GM18519 (cell line): Measurements from ENCODE around the gene MRNIP.

ENCODE experiments used
- ATAC-seq: cut with Tn5 transposase; IDR thresholded peaks from one replicate; pipeline ENCODE4 v1.9.1; 2021; ENCODE audit warnings: mild to moderate bottlenecking, moderate library complexity; ENCODE audit not compliant: unreplicated experiment, low FRiP score

MRNIP gene

GRCh38 chr5:179812135-179812825, 46.3 kb downstream of the MRNIP start:
- no peak for ATAC-seq

DNA sequence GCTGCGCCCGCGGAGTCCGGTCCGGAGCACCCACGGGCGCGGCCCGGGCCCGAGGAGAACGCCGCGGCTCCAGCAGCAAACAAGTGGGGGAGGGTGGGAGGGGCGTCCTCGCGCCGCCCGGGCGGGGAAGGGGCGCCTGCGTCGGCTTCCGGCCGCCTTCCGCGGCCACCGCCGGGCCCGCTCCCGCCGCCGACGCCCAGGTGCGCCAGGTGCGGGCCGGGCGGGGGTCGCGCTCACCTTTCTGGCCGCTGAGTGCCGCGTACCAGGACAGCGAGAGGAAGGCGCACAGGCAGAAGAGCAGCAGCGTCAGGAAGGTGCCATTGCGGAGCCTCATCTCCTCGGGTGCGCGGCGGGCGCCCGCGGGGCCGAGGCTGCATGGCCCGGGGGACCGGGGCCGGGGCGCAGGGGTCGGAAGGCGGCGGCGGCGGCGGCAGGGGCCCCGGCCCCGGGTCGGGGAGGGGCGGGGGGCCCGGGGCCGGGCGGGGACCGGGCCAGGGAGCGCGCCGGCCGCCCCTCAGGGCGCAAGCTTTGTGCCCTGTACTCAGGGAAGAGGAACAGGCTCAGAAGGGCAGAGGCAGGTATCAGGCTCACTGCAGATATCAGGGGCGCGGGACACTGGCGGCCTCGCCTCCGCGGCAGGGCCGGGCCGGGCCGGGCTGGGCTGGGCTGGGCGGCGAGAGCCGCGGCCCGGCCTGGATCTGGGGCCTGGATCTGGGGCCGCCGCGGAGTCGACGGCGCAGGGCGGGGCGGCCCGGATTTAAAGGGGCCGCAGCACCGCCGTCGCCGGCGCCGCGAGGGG, 52.2 kb downstream of the MRNIP start, which contains the start of gene MGAT4B:
Gene MGAT4B (minus strand): TSS at position 617 of the 799 bp plus-strand sequence. CDS start 283 bp downstream, at position 334.
- no peak for ATAC-seq

DNA sequence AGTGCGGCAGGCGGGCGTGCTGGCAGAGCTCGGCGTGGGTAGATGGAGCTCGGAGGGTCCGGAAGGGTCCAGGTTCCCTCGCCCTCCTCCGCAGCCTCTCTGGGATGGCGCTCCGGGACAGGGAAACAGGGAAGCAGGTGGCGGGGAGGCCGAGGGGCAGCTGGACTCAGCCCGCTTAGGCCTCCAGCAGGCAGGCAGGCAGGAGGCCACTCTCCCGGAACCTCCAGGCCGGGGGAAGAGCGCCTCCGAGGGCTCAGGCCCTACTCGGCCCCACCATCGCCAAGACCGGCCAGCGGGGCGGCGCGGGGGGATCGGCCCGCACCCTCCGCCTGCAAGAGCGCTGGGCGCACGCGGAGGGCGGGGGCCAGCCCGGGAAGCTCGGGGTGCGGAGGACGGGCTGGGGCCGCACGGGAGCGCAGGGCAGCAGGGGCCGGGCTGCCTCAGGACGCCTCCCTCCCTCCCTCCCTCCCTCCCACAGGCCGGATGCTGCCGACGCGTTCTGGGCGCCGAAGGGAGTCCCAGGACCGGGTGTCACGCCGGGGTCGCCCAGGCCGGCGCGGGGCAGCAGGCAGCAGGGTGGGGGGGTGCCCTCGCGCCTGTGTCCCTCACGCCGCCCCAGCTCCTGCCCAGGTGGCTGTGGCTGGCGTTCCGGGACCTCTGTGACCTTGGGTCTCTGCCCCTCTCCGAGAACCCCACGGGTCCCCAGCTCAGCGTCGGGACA, 52.9 kb downstream of the MRNIP start:
- ATAC-seq: no peak

GRCh38 chr5:179805070-179805528, 53.5 kb downstream of the MRNIP start:
- no peak for ATAC-seq

DNA sequence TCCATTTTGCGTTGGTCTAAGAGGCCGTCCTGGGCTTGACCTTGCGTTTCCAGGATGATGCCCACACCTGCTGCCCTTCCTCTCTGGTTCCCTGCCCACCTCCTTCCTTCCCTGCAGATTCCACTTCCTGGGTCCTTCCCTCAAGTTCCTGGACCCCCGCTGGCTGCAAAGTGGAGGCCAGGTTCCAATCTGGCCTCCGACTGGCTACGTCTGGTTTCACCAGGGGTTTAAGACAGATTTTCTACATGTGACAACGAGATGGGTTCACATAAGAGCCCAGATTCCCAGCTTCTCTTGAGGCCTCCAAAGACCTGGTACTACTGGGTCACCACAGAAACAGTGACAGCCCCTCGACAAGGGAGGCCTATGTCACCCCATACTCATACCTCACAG, 54.1 kb downstream of the MRNIP start:
- ATAC-seq: no peak

- no peak for ATAC-seq
These were observed 54.7 kb downstream of the MRNIP start for GRCh38 chr5:179803651-179804554.

DNA sequence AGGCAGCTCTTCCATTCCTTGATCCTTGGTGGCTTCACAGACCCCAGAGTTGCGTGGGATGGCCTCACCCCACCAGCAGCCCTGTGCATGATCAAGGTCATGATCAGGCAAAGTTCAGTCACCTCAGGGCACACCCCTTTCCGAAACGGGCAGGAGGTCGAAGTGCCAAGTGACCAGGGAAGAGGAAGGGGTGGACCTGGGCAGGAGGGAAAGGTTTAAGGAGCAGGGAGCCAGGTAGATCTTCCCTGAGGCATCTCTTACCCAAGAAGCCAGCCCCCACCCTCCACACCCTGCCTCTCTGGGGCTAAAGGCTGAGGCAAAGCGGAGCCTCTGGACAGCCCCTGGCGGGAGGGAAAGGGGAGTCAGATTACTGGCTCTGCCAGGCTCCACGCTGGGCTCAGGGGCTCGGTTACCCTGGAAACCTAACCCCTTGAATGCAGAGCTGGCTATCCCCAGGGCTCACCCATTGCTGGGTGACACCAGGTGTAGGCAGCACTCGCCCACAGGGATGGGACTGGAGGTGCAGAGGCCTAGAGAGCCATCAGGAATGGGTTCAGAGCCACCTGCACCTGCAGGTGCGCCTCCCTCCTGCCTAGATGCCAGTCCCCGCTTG, 55.6 kb downstream of the MRNIP start:
- no peak for ATAC-seq

DNA sequence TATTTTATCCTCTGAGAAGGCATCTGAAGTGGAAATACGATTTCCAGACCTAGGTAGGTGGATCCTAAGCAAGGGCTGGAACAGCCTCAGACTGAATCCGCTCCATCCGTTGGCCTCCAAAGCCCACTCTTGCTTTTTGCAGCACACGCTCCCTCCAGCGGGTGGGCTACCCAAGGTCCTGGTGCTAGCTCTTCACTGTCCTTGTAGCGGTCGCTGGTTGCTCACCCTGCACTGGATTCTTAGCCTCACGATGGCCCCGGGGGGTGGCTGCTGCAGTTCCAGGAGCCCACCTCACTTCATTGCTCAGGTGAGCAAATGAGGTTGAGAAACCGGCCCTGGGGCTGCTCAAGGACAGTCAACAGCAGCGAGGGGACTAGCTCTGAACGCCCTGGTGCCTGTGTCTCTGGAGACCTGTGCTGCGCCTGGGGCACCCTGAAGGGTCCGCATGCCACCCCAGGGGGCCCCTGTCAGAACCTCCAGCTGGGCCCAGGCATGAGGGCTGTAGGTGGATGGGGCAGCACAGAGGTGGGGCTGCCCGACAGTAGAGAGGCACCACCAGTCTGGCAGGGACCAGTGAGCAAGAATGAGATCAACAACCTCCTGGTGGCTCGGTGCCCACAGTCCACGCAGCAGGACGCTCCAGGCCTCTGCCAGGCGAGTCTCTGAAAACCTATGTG, 56.3 kb downstream of the MRNIP start:
- ATAC-seq: no peak

- no peak for ATAC-seq
These were observed 57.1 kb downstream of the MRNIP start for GRCh38 chr5:179801304-179802206.

DNA sequence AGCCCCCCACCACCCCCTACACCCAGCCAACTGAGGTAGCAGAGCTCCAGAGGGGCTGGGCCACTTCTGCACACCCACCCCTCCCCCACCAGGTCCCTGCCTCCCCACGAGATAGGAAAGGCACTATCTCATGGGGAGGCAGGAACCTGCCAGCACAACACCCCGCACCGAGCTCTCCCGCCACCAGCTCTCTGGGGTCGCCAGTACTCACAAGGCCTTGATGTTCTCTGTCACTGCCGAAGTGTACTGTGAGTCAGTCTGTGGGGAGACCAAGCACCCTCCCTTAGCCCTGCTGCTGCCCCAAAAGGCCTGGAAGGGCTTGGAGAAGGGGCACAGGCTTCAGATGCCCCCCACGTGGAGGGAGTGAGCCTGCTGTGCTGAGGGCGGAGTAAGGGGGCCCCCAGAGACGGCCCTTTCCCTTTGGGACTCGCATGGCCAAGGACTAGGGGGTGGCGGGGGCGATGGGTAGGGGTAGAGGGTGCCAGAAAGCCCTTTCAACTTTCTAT, 57.9 kb downstream of the MRNIP start:
- no peak for ATAC-seq

GRCh38 chr5:179800071-179800695, 58.4 kb downstream of the MRNIP start:
- no peak for ATAC-seq

GRCh38 chr5:179799644-179799973, 59.0 kb downstream of the MRNIP start:
- ATAC-seq: no peak

DNA sequence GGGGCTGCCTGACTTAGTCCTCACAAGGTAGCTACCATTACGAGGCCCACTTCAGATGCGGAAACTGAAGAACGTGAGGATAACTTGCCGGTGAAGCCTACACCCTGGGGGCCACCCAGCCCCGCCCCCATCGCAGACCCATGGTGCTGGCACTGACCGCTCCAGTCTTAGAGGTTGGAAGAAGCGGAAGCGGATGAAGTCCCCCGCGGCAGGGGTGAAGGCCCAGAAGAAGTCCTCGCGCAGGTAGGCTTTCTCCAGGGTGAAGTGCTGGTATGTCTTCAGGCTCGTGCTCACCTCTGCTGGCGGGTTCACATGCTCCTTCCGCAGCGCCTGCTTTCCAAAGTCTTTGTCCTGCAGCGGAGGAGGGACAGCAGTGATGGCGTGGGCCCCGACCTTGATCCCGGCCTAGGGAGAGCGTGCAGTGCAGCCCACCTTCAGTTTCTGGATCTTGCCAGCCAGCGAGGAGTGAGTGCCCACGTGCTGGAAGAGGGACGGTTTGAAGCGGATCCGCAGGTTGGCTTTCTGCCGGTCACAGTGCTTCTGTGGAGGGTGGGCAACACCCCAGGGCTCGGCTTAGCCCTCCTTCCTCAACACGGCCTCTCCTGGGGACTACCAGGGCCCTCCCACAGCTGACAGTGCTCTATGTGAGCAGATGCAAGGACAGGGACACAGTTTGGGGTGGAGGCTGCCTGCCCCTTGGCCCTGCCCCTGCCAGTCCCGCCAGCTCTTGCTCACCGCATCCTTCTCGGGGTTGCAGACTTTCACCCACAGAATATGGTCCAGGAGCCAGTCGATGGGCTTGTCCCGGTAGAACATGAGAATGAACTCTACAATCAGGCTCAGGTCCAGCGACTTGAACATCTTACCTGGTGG, 59.6 kb downstream of the MRNIP start:
- no peak for ATAC-seq

- no peak for ATAC-seq
These were observed 60.4 kb downstream of the MRNIP start for GRCh38 chr5:179798144-179798770.

- ATAC-seq: no peak
These were observed 60.9 kb downstream of the MRNIP start for GRCh38 chr5:179797741-179798140.

- no peak for ATAC-seq
These were observed 61.6 kb downstream of the MRNIP start for GRCh38 chr5:179796877-179797608.
